ENCODE measurements around the gene SKI.

- TF ChIP-seq, protein P1, sequence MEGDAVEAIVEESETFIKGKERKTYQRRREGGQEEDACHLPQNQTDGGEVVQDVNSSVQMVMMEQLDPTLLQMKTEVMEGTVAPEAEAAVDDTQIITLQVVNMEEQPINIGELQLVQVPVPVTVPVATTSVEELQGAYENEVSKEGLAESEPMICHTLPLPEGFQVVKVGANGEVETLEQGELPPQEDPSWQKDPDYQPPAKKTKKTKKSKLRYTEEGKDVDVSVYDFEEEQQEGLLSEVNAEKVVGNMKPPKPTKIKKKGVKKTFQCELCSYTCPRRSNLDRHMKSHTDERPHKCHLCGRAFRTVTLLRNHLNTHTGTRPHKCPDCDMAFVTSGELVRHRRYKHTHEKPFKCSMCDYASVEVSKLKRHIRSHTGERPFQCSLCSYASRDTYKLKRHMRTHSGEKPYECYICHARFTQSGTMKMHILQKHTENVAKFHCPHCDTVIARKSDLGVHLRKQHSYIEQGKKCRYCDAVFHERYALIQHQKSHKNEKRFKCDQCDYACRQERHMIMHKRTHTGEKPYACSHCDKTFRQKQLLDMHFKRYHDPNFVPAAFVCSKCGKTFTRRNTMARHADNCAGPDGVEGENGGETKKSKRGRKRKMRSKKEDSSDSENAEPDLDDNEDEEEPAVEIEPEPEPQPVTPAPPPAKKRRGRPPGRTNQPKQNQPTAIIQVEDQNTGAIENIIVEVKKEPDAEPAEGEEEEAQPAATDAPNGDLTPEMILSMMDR (IDR thresholded peaks at IDR 0.05): no peak
- TF ChIP-seq POLR2A (IDR thresholded peaks at IDR 0.05): no peak
Measured at GRCh38 chr1:2232916-2233438, 4.9 kb downstream of the SKI start.
